Activated CD8-positive, alpha-beta memory T cell treated with anti-CD3 and anti-CD28 coated beads for 4 hours (primary cell): Measurements from ENCODE around the gene DNASE2B.
"Not testable (repeated sequence)": the region's sequence is repeated elsewhere in the genome, so short reads cannot be mapped to it uniquely, and the experiment has no call there.

Experiments used
- DNase-seq, 2 donors: peaks; one replicate each; pipeline ENCODE4 v3.0.0-alpha.2; 2020; ENCODE audit warnings: low read depth in 2 of 2

Gene DNASE2B

GRCh38 chr1:84412316-84412942 is 14.1 kb downstream of the DNASE2B start:
- DNase-seq = no peak

GRCh38 chr1:84415396-84415795 is 17.1 kb downstream of the DNASE2B start:
- DNase-seq = no peak

DNA sequence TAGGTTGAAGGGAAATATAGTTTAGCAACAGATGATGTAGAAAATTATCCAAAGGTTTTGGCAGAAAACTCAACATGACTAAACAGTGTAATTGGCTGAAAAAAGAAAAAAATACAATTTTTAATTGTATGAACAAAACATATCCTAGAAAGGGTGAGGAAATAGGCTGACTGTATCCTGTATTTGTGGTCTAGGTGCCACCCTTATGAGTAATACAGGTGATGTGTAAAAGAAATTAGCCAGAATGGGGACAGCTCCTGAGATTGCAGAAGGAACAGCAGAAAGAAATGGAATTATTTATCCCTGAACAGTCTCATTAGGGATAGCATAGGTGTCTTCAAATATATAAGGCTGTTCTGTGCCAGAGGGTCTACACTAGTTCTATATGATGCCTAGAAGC is 24.6 kb downstream of the DNASE2B start:
- no peak for DNase-seq

- no peak for DNase-seq
These were observed 26.3 kb downstream of the DNASE2B start for GRCh38 chr1:84424513-84425149.

- DNase-seq = no peak
These were observed 27.0 kb downstream of the DNASE2B start for GRCh38 chr1:84425150-84425896.

- no peak for DNase-seq
These were observed 28.1 kb downstream of the DNASE2B start for GRCh38 chr1:84426376-84426775.

- no peak for DNase-seq
These were observed 29.2 kb downstream of the DNASE2B start for GRCh38 chr1:84427250-84428188.

GRCh38 chr1:84428235-84428634 is 30.0 kb downstream of the DNASE2B start:
- no peak for DNase-seq

DNA sequence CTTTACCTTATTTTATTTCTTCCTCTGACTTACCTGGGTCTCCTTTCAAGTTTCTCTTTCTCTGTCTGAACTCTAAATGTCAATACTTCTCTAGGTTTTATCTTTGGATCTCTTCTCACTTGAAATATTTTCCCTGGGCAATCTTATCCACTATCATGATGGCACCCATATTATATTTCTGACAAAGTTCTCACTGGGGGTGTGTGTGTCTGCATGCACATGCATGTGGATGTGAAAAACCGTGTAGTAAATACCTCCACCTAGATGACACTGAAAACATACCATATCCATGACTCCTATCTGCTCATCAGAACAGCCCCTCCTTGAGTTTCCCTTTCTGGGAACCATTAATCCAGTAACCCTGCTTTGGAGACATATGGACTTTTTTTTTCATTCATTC is 30.9 kb downstream of the DNASE2B start:
- DNase-seq = no peak

DNA sequence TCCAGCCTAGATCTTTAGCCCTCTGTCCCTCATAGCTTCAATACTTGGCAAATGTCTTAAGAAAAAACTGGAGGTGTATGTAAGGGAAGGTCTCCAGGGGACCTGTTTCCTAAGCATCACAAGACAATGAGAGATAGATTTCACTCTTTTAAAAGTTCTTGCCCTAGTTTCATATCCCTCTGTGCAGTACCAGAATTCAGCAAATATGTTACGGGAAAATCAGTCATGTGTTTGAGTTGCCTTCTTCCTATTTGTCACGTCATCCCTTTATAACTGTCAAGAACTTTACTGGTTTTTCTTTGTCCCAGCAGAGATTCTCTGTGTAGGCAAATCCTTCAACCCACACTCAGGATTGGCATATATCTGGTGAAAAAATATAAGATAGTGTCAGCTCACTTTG is 32.3 kb downstream of the DNASE2B start:
- no peak for DNase-seq

DNA sequence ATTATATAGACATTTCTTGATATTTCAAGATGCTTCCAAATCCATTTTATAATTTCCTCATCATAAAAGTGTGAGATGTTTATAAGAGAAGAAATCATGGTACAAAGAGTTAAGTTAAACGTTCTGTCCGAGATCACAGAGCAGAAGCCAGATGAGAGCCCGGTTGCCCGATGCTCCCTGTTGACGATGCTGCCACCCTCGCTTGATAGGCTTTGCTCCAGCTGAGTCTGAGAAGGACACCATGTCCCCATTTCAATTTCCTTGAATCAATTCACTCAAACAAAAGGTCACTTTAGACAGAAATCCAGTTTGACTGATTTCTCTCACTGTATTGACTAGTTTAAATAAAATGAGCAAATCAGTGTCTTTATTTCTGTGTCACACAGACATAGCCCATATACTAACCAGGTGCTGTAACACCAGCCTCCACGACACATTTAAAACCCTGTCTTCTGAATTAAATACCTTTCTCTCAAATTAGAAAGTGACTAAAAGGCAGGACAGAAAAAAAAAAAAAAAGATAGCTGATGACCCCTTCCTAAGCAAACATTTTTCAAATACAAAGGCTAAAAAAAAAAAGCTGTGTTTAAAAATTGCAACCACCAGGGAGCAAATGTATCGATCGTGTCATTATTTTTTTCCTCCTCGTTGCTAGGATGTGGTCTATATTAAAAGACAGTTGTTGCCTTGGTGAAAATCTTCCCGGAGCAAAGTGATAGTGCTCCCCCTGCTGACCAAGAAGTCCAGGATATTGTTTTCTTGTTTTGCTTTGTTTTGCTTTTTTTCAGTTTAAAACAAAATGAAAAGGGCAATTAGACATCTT is 35.2 kb downstream of the DNASE2B start:
- peak; percentile 15 to 25 for DNase-seq

- DNase-seq = no peak
These were observed 35.9 kb downstream of the DNASE2B start for GRCh38 chr1:84434081-84434769.

DNA sequence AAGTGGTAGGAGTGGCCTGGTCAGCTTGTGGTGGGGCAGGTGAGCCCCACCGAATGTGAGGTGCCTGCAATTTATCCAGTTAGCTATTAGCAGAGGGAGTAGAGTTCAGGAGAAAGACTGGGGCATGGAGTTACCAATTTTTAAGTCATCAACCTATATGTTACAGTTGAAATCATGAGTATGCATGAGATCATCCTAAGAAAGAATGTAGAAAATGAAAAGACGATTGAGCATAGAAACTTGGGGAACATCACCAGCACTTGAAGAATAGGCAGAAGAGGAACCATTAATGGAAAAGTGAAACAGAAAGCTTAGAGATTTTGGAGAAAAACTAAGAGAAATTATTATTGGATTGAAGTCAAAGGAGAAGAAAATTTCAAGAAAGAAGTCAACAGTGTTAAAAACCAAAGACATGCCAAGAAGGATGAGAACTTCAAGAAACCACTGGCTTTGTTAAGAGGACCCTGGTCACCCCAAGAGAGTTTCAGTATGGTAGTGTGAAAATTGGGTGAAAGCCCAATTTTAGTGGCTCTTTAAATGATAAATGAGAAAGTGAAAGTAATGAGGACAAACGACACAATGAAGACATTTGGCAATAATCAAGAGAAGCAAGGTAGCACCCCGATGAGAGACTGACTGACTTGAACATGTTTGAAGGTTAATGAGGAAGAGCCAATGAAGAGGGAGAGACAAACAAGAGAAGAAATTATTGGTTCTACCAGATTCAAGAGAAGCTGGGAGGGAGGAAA is 36.7 kb downstream of the DNASE2B start:
- DNase-seq = no peak

DNA sequence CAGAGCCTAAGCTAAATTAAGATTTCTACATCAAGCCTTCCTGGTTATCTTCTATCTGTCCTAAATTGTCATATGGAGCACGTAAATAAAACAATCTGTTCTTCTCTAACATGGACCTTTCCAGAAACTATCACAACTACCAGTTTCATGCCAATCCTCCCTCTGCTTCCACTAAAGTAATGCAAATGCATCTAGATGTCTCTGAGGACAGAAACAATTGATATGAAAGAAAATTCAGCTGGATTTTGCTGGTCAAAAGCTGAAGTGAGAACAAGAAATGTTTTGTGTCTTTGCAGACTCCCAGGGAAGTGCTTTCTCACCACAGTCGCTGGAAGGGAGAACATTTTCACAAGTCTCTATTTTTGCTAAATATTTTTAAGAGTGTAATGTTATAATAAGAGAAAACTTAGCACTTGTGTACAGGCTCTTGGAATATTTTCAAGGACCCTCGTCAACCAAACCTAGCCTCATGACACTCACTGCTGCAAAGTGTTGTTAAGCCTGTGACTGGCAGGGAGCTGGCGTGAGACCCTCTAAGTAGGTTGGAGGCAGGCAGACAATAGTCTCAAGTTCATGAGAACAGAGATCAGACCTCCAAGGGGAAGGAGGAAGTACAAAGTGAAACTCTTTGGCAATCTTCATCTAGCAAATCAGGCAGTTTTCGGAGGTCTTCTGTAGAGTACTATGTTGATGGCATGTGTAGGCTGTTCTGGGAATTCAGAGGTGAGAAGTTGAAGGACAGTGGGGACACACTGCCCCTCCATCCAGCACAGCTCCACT is 38.8 kb downstream of the DNASE2B start:
- DNase-seq = no peak

- no peak for DNase-seq
These were observed 44.0 kb downstream of the DNASE2B start for GRCh38 chr1:84442256-84442655.

- not testable (repeated sequence) for DNase-seq
These were observed 44.7 kb downstream of the DNASE2B start for GRCh38 chr1:84442747-84443646.

GRCh38 chr1:84448704-84449103 is 50.4 kb downstream of the DNASE2B start:
- DNase-seq = not testable (repeated sequence)

- DNase-seq = no peak
These were observed 52.6 kb downstream of the DNASE2B start for GRCh38 chr1:84450910-84451309.
